HFF-Myc (cell line): ENCODE measurements around the gene ITGA4.
A peak's percentile ranks its signal among the peaks of the same experiment; 100 is the strongest.

Source experiments
- DNase-seq: peaks from one replicate; pipeline ENCODE4 v3.0.0-alpha.2; 2011; ENCODE audit warnings: low read depth; ENCODE audit errors: extremely low read depth
- H3K4me3 ChIP-seq: replicated peaks from 2 replicates; pipeline ENCODE4 v1.5.1; 2011; ENCODE audit warnings: low read depth, mild to moderate bottlenecking, control low read depth, low read length
- CTCF ChIP-seq: IDR thresholded peaks from 2 replicates; pipeline ENCODE4 v1.5.1; 2012; ENCODE audit warnings: mild to moderate bottlenecking, low read depth, low read length, control low read depth; ENCODE audit errors: missing control alignments

ITGA4 gene

DNA sequence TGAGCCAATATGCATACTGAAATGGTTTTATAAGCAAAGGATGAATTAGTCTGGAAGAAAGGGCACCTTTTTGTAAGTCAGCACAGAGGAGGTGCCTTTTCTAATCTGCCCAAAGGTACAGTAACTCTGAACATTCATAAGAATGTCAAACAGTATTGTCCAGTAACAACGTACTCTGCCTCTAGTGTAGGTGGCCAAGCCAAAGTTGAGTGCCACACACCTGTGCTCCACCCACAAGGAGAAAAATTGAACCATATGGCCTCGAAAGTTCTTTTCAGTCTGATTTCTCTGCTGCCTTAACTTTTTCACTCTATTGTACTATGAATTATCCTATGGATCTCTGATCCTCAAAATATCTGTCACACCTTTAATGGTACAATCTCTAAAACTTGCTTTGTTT is 112.9 kb downstream of the ITGA4 start:
- no peak for DNase-seq
- H3K4me3 ChIP-seq: no peak overlapping the region
- TF ChIP-seq CTCF: no peak

GRCh38 chr2:181570833-181571661 is 113.9 kb downstream of the ITGA4 start:
- no peak for TF ChIP-seq CTCF
- no peak for DNase-seq
- H3K4me3 ChIP-seq: no peak overlapping the region

GRCh38 chr2:181573140-181573736 is 116.1 kb downstream of the ITGA4 start:
- peak; percentile 36 for TF ChIP-seq CTCF
- DNase-seq: no peak
- H3K4me3 ChIP-seq: no peak overlapping the region

DNA sequence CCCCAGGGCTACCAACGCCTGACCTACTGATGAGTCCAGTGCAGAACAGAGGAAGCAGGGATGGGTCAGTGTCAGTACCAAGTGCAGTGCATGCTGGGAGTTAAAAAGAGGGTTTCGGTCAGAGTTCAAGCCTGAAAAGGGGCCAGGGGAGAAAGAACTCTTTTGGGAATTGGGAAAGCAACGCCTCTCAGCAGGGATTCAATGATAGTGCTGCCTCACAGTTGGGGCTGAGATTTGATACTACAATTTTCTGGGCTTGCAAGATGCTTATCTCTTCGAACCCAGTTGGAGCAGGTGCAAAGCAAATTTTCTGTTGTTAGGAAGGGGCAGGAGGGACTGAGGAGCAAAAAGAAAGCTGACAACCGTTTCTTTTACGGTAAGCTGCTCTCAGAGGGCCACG is 117.1 kb downstream of the ITGA4 start:
- no peak for DNase-seq
- H3K4me3 ChIP-seq: no peak overlapping the region
- TF ChIP-seq CTCF: no peak

- no peak for DNase-seq
- no peak overlapping the region for H3K4me3 ChIP-seq
- TF ChIP-seq CTCF: no peak
Observed at GRCh38 chr2:181575024-181575649, 118.0 kb downstream of the ITGA4 start.

DNA sequence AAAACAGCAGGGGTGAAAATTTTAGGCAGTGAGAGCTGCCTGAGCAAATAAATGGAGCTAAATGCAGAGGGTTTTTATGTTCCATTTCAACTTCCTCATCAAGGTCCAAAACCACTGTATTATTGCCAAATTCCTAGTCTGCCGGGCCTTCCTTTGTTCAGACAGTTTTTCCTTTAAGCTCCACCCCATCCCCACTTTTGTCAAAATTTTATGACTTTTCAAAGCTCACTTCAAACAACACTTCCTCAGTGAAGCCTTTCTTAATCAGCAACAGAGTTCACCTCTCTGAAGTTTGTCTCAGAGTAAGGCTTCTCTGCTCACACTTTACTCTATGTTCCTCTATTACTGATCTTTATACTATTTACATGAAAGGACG is 118.5 kb downstream of the ITGA4 start:
- no peak for DNase-seq
- no peak for TF ChIP-seq CTCF
- no peak overlapping the region for H3K4me3 ChIP-seq
